ENCODE results near the gene RAB8A.

RAB8A gene

DNA sequence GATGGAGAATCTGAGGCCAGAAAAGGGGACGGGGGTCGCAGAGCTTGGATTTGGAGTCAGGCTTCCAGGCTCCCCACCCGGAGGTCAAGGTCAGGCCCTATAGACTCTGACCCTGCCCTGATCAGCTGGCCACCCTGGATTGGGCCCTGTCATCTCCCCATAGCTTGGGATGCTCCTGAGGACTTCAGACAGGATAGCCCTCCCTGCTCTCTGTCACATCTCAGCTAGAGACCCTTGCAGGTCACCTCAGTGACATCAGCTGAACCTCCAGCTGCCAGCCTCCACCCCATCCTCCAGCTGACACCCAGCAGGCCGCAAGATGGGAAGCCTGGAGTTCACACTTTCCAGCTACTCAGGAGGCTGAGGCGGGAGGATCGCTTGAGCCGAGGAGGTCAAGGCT is 38.2 kb upstream of the RAB8A start:
- TF ChIP-seq, protein P1, sequence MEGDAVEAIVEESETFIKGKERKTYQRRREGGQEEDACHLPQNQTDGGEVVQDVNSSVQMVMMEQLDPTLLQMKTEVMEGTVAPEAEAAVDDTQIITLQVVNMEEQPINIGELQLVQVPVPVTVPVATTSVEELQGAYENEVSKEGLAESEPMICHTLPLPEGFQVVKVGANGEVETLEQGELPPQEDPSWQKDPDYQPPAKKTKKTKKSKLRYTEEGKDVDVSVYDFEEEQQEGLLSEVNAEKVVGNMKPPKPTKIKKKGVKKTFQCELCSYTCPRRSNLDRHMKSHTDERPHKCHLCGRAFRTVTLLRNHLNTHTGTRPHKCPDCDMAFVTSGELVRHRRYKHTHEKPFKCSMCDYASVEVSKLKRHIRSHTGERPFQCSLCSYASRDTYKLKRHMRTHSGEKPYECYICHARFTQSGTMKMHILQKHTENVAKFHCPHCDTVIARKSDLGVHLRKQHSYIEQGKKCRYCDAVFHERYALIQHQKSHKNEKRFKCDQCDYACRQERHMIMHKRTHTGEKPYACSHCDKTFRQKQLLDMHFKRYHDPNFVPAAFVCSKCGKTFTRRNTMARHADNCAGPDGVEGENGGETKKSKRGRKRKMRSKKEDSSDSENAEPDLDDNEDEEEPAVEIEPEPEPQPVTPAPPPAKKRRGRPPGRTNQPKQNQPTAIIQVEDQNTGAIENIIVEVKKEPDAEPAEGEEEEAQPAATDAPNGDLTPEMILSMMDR (IDR thresholded peaks at IDR 0.05): no peak
- H3K27ac ChIP-seq: peak overlapping the region; percentile 93 to 100
- H3K4me1 ChIP-seq: peaks cover 0 to 67% (median 45%) of the 10 kb centered on the region in 4 donors
- peak in 1 of 2 donors; percentile 69 for DNase-seq
- no peak overlapping the region for H3K4me3 ChIP-seq
- peaks cover 0 to 21% (median 19%) of the 10 kb centered on the region in 3 donors for H3K36me3 ChIP-seq
- no peaks in the 10 kb centered on the region for H3K9me3 ChIP-seq
- intact Hi-C loops (cut with DNase I; ENCODE audit: low total_unique reads): no loop called here
- H3K27me3 ChIP-seq: no peaks in the 10 kb centered on the region

DNA sequence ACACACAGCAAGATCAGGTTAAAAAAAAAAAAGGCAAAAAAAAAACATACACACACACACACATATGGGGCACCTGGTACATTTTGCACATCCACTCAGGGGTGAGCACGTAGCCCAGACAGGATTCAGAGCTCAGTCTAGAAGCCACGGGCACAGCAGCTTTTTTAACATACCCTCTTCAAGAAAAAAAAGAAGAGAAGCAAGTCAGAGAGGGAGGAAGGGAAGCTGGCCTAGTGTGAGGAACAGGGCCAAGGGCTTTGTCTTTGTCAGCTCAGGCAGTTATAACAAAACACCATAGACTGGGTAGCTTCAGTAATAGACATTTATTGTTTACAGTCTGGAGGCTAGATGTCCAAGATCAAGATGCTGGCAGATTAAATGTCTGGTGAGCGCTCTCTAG is 37.7 kb upstream of the RAB8A start:
- no peaks in the 10 kb centered on the region for H3K27me3 ChIP-seq
- intact Hi-C loops (cut with DNase I; ENCODE audit: low total_unique reads): no loop called here
- peaks cover 0 to 21% (median 19%) of the 10 kb centered on the region in 3 donors for H3K36me3 ChIP-seq
- H3K4me3 ChIP-seq: no peak overlapping the region
- peak in 1 of 2 donors; percentile 46 for DNase-seq
- TF ChIP-seq, protein P1 (IDR thresholded peaks at IDR 0.05): no peak
- peaks cover 0 to 67% (median 47%) of the 10 kb centered on the region in 4 donors for H3K4me1 ChIP-seq
- peak overlapping the region; percentile 99 to 100 for H3K27ac ChIP-seq
- no peaks in the 10 kb centered on the region for H3K9me3 ChIP-seq

DNA sequence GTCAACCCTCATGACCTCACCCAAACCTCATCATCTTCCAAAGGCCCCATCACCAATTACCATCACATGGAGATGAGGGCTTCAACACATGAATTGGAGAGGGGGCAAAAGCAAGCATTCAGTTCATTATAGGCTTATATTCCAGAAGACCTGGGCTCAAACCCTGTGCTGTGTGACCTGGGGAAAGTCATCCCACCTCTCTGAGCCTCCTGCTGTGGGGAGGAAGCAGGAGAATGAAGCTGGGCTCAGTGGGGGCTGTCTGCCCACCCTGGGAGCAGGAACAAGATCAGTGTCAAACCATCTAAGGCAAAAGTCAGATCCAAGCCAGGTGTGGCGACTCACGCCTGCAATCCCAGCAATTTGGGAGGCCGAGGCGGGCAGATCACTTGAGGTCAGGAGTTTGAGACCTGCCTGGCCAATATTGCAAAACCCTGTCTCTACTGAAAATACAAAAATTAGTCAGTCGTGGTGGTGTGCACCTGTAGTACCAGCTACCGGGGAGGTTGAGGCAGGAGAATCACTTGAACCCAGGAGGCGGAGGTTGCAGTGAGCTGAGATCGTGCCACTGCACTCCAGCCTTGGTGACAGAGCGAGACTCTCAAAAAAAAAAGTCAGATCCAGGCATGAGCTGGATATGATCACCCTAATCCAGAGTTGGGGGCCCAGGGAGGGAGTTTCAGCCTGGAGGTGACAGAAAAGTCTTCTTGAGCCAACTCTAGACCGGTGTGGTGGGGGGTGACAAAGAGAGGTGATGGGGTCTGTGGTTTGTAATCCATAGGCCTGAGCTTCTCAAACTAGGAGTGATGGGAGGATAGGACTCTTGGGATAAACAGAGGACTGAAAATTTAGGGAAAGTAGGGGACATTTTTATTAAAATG is 37.0 kb upstream of the RAB8A start:
- intact Hi-C loops (cut with DNase I; ENCODE audit: low total_unique reads): no loop called here
- no peaks in the 10 kb centered on the region for H3K9me3 ChIP-seq
- DNase-seq: peak in 1 of 2 donors; percentile 67
- peaks cover 0 to 21% (median 19%) of the 10 kb centered on the region in 3 donors for H3K36me3 ChIP-seq
- H3K4me1 ChIP-seq: peaks cover 0 to 74% (median 50%) of the 10 kb centered on the region in 4 donors
- H3K27ac ChIP-seq: peak overlapping the region; percentile 99 to 100
- TF ChIP-seq, protein P1 (IDR thresholded peaks at IDR 0.05): no peak
- no peak overlapping the region for H3K4me3 ChIP-seq
- no peaks in the 10 kb centered on the region for H3K27me3 ChIP-seq

DNA sequence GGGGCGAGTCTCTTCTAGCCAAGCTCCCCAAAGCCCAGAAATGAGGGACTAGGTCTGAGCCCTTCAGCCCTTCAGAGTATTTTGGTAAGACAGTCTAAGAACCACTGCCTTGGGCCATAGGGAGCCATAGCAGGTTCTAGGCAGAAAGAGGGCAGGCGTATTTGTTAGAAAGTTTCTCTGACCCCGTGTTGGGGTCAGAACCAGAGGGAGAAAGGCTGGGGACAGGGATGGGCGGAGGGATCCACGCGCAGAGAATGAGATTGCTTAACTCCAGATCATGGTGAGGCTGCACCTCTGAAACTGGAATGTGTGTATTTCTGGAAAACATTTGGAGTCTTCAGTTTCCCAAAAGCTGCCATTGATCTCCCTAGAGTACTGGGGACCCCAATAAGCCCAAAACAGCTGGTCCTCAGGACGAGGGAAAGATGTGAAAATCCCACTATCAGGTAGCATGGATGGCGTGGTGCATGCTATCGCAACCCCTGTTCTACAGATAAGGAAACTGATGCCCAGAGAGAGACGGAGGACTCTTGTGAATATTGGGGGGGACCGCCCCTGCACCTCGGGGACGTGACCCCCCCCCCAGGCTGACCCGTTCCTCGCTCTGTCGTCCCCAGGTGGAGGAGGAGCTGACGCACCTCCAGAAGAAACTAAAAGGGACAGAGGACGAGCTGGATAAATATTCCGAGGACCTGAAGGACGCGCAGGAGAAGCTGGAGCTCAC is 36.1 kb upstream of the RAB8A start:
- H3K36me3 ChIP-seq: peaks cover 1 to 24% (median 21%) of the 10 kb centered on the region in 3 donors
- intact Hi-C loops (cut with DNase I; ENCODE audit: low total_unique reads): no loop called here
- H3K4me1 ChIP-seq: peaks cover 0 to 77% (median 57%) of the 10 kb centered on the region in 4 donors
- TF ChIP-seq, protein P1 (IDR thresholded peaks at IDR 0.05): no peak
- no peaks in the 10 kb centered on the region for H3K27me3 ChIP-seq
- H3K4me3 ChIP-seq: peak overlapping the region; percentile 97
- H3K9me3 ChIP-seq: no peaks in the 10 kb centered on the region
- peak overlapping the region; percentile 99 to 100 for H3K27ac ChIP-seq
- peak in 1 of 2 donors; percentile 71 for DNase-seq

DNA sequence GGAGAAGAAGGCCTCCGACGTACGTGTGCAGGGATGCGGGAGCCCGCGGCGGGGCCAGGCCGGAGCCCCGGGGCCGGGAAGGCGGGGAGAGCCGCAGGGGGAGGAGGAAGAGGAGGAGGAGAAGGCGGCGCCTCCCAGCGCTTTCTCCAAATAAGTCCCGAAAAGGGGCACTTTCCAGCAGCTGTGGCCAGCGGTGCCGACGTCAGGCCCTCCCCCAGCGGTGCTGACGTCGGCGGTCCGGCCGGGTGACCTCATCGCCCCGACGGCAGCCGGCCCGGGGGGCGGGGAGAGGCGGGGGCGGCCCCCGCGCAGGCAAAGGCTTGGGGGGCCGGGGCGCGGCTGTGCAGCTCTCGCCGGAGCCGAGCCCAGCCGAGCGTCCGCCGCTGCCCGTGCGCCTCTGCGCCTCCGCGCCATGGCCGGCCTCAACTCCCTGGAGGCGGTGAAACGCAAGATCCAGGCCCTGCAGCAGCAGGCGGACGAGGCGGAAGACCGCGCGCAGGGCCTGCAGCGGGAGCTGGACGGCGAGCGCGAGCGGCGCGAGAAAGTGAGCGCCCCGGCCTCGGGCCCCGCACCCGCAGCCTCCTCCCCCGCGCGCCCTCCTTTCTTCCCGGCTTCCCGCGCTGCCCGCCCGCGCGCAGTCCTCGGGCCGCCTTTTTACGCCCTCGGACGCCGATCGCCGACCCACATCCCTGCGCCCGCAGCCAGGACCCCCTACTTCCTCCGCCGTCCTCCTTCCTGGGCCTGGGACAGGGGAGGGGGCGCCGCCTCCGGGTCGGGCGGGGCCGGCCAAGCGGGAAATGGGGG is 35.3 kb upstream of the RAB8A start, which contains the start of gene TPM4:
Gene TPM4 (plus strand): TSS at position 342 of the 804 bp plus-strand sequence. CDS start 71 bp downstream, at position 413.
- Histone ChIP-seq H3K4me3 (peak within 1 kb of the TSS; percentile 97), H3K36me3 (peaks cover 7 to 32% (median 28%) of the 10 kb centered on the region in 3 donors), H3K4me1 (peaks cover 0 to 77% (median 55%) of the 10 kb centered on the region in 4 donors), H3K9me3 (no peaks in the 10 kb centered on the region), H3K27ac (peak within 1 kb of the TSS; percentile 99 to 100), H3K27me3 (no peaks in the 10 kb centered on the region)
- intact Hi-C loops (cut with DNase I; ENCODE audit: low total_unique reads): no loop called here
- TF ChIP-seq, protein P1 (IDR thresholded peaks at IDR 0.05): no peak
- DNase-seq: peak; percentile 92 to 98
